SK-N-SH treated with all-trans-retinoic acid at 6 μM for 48 hours (cell line): ENCODE data around the gene NPTXR.

ENCODE experiments used
- ATAC-seq: fragments of 200-7000 bp; cut with Tn5 transposase; 3 replicates; pipeline ENCODE4 v1.9.1; 2020; ENCODE audit warnings: mild to moderate bottlenecking, moderate library complexity
- BACH2 ChIP-seq: fragments of 250-450 bp; sonication (Bioruptor Pico); IDR thresholded peaks from 2 replicates; pipeline ENCODE4 v1.9.0; 2021; ENCODE audit warnings: mild to moderate bottlenecking, borderline replicate concordance
- CREB5 ChIP-seq: fragments of 250-450 bp; sonication (Bioruptor Pico); IDR thresholded peaks from 2 replicates; pipeline ENCODE4 v1.5.1; 2020; ENCODE audit warnings: low read depth, mild to moderate bottlenecking, moderate library complexity
- CSDC2 ChIP-seq: fragments of 250-450 bp; sonication (Bioruptor Pico); IDR thresholded peaks from 2 replicates; pipeline ENCODE4 v1.5.0; 2020; ENCODE audit warnings: mild to moderate bottlenecking, moderate library complexity
- CSRNP3 ChIP-seq: fragments of 250-450 bp; sonication (Bioruptor Pico); IDR thresholded peaks from 2 replicates; pipeline ENCODE4 v1.5.1; 2021; ENCODE audit warnings: mild to moderate bottlenecking, moderate library complexity
- ESRRG ChIP-seq: fragments of 250-450 bp; sonication (Bioruptor Pico); IDR thresholded peaks from 2 replicates; pipeline ENCODE4 v1.6.1; 2021; ENCODE audit warnings: mild to moderate bottlenecking
- GLIS3 ChIP-seq: fragments of 250-450 bp; sonication (Bioruptor Pico); IDR thresholded peaks from 2 replicates; pipeline ENCODE4 v1.5.0; 2020; ENCODE audit warnings: mild to moderate bottlenecking, moderate library complexity
- ISL1 ChIP-seq: fragments of 250-450 bp; sonication (Bioruptor Pico); IDR thresholded peaks from 2 replicates; pipeline ENCODE4 v2.1.2; 2022; ENCODE audit warnings: mild to moderate bottlenecking, moderate library complexity
- OSR1 ChIP-seq: fragments of 250-450 bp; sonication (Bioruptor Pico); IDR thresholded peaks from 2 replicates; pipeline ENCODE4 v1.8.0; 2022; ENCODE audit warnings: moderate library complexity, mild to moderate bottlenecking, inconsistent platforms
- PATZ1 ChIP-seq: fragments of 250-450 bp; sonication (Bioruptor Pico); IDR thresholded peaks from 2 replicates; pipeline ENCODE4 v1.8.0; 2020; ENCODE audit warnings: mild to moderate bottlenecking, moderate library complexity, borderline replicate concordance
- POU6F1 ChIP-seq: fragments of 250-450 bp; sonication (Bioruptor Pico); IDR thresholded peaks from 2 replicates; pipeline ENCODE4 v1.8.0; 2021; ENCODE audit warnings: low read depth, mild to moderate bottlenecking, moderate library complexity, borderline replicate concordance
- PPARA ChIP-seq: fragments of 250-450 bp; sonication (Bioruptor Pico); IDR thresholded peaks from 2 replicates; pipeline ENCODE4 v1.5.0; 2020; ENCODE audit warnings: mild to moderate bottlenecking, borderline replicate concordance
- RARB ChIP-seq: fragments of 250-450 bp; sonication (Bioruptor Pico); IDR thresholded peaks from 2 replicates; pipeline ENCODE4 v1.8.0; 2021; ENCODE audit warnings: mild to moderate bottlenecking, moderate library complexity
- SNAI2 ChIP-seq: fragments of 250-450 bp; sonication (Bioruptor Pico); IDR thresholded peaks from 2 replicates; pipeline ENCODE4 v1.5.0; 2020; ENCODE audit warnings: mild to moderate bottlenecking, moderate library complexity
- TOX ChIP-seq: fragments of 250-450 bp; sonication (Bioruptor Pico); IDR thresholded peaks from 2 replicates; pipeline ENCODE4 v1.8.0; 2021; ENCODE audit warnings: mild to moderate bottlenecking, moderate library complexity, borderline replicate concordance
- TSHZ2 ChIP-seq: fragments of 250-450 bp; sonication (Bioruptor Pico); IDR thresholded peaks from 2 replicates; pipeline ENCODE4 v1.5.0; 2020; ENCODE audit warnings: mild to moderate bottlenecking, moderate library complexity
- ZC3H10 ChIP-seq: fragments of 250-450 bp; sonication (Bioruptor Pico); IDR thresholded peaks from 2 replicates; pipeline ENCODE4 v1.5.1; 2021; ENCODE audit warnings: mild to moderate bottlenecking, moderate library complexity
- ZFP30 ChIP-seq: fragments of 450-650 bp; formaldehyde crosslinking; IDR thresholded peaks from 2 replicates; pipeline ENCODE4 v1.5.0; 2022; ENCODE audit warnings: mild to moderate bottlenecking, moderate library complexity
- ZNF565 ChIP-seq: fragments of 450-650 bp; formaldehyde crosslinking; conservative IDR thresholded peaks from 2 replicates; pipeline ENCODE4 v1.5.0; 2020; ENCODE audit warnings: low read depth, mild to moderate bottlenecking, moderate library complexity
- ZNF70 ChIP-seq: fragments of 450-650 bp; formaldehyde crosslinking; IDR thresholded peaks from 2 replicates; pipeline ENCODE4 v1.5.0; 2020; ENCODE audit warnings: mild to moderate bottlenecking, moderate library complexity
- ZNF8 ChIP-seq: fragments of 450-650 bp; formaldehyde crosslinking; IDR thresholded peaks from 2 replicates; pipeline ENCODE4 v1.5.0; 2020; ENCODE audit warnings: mild to moderate bottlenecking, moderate library complexity

Gene NPTXR

GRCh38 chr22:38843657-38844314, at the start of gene NPTXR:
TSS of gene NPTXR (minus strand) at chr22:38844028.
- no peak for TF ChIP-seq ESRRG (CRISPR knock-in tag)
- TF ChIP-seq ZNF565: no peak
- TF ChIP-seq ZFP30 (CRISPR knock-in tag): no peak
- TF ChIP-seq OSR1 (CRISPR knock-in tag): no peak
- no peak for TF ChIP-seq CREB5 (CRISPR knock-in tag)
- no peak for TF ChIP-seq ZC3H10 (CRISPR knock-in tag)
- TF ChIP-seq, all 23 proteins: peak for 0
- peak; percentile 22; the same call in 1 of the 3 replicates for ATAC-seq

GRCh38 chr22:38891256-38891655, 47.4 kb upstream of the NPTXR start:
- TF ChIP-seq ZC3H10 (CRISPR knock-in tag) (no peak), PATZ1 (CRISPR knock-in tag) (no peak), OSR1 (CRISPR knock-in tag) (no peak), ZNF8 (no peak), ESRRG (CRISPR knock-in tag) (no peak), ISL1 (no peak), POU6F1 (CRISPR knock-in tag) (no peak), CSDC2 (no peak), GLIS3 (CRISPR knock-in tag) (no peak), BACH2 (CRISPR knock-in tag) (no peak), CREB5 (CRISPR knock-in tag) (no peak)
- TF ChIP-seq, all 23 proteins: peak for 0
- no peak for ATAC-seq

- no peak for ATAC-seq
- no peak for TF ChIP-seq SNAI2 (CRISPR knock-in tag)
- no peak for TF ChIP-seq RARB (CRISPR knock-in tag)
- TF ChIP-seq POU6F1 (CRISPR knock-in tag): no peak
- TF ChIP-seq TSHZ2: no peak
- no peak for TF ChIP-seq ISL1
- TF ChIP-seq GLIS3 (CRISPR knock-in tag): no peak
- no peak for TF ChIP-seq ZC3H10 (CRISPR knock-in tag)
- TF ChIP-seq ZNF8: no peak
- no peak for TF ChIP-seq BACH2 (CRISPR knock-in tag)
- no peak for TF ChIP-seq OSR1 (CRISPR knock-in tag)
- no peak for TF ChIP-seq ZNF70 (CRISPR knock-in tag)
- TF ChIP-seq CSRNP3: no peak
- TF ChIP-seq TOX: no peak
- no peak for TF ChIP-seq PATZ1 (CRISPR knock-in tag)
- TF ChIP-seq ESRRG (CRISPR knock-in tag): no peak
- TF ChIP-seq CREB5 (CRISPR knock-in tag): no peak
- no peak for TF ChIP-seq ZFP30 (CRISPR knock-in tag)
- no peak for TF ChIP-seq PPARA (CRISPR knock-in tag)
Observed at GRCh38 chr22:38890377-38890776, 46.5 kb upstream of the NPTXR start.
